ENCODE measurements around the gene CDK2.
"Not testable (repeated sequence)": the region's sequence is repeated elsewhere in the genome, so short reads cannot be mapped to it uniquely, and the experiment has no call there.

Gene CDK2

DNA sequence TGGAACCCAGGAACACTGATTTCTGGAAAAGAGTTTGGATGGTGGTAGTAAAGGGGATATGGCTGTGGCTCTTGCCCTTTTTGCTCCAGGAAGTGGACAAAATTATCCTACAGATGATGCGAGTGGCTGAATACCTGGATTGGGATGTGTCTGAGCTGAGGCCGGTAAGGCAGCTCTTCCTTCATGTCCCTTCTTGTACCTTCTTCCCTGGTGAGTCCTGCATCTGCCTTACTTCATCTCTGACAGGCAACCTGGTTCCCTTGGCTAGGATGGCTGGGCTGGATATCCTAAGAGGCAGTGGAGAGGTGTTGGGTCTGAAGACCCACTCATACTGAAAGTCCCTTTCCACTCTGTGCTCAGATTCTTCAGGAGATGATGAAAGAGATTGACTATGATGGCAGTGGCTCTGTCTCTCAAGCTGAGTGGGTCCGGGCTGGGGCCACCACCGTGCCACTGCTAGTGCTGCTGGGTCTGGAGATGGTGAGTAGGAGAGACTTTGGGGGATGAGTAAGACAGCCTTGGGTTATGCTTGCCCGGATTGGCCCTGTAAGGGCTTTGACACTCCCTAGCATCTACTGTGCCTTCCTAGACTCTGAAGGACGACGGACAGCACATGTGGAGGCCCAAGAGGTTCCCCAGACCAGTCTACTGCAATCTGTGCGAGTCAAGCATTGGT is 27.7 kb upstream of the CDK2 start:
- no peak for DNase-seq

DNA sequence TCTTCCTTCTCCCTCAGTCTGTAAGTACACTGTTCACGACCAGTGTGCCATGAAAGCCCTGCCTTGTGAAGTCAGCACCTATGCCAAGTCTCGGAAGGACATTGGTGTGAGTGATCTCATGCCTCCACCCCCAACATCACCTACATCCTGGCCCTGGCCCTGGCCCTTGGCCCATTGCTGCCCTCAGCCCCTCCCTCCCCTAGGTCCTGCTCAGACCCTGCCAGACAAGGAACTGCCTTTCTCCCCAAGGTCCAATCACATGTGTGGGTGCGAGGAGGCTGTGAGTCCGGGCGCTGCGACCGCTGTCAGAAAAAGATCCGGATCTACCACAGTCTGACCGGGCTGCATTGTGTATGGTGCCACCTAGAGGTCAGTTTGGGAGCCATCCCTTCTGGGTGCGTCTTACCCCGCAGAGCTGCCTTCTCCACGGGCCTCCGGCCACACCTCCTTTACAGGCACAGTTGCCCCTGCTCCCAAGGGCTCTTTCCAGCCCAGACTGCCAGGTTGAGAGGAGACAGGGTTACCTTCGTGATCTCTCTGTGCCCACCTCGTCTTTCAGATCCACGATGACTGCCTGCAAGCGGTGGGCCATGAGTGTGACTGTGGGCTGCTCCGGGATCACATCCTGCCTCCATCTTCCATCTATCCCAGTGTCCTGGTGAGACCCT is 26.4 kb upstream of the CDK2 start:
- peak; percentile 83 for DNase-seq

DNA sequence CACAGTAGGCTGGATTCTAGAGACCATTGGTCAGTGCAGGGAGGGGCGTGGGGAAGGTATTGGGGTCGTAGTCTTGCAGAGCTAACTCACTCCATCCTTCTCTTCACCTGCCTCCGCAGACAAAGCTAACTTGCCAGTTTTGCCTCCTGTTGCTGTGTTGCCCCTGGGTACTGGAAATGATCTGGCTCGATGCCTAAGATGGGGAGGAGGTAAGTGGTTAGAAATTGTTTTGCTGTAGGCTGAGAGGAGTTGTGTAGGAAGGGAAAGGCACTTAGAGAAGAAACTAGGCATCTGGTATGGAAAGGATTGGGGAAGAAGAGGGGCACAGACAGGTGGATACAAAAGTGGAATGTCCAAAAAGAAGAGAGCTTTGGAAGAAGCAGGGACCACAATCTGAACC is 24.6 kb upstream of the CDK2 start:
- no peak for DNase-seq

DNA sequence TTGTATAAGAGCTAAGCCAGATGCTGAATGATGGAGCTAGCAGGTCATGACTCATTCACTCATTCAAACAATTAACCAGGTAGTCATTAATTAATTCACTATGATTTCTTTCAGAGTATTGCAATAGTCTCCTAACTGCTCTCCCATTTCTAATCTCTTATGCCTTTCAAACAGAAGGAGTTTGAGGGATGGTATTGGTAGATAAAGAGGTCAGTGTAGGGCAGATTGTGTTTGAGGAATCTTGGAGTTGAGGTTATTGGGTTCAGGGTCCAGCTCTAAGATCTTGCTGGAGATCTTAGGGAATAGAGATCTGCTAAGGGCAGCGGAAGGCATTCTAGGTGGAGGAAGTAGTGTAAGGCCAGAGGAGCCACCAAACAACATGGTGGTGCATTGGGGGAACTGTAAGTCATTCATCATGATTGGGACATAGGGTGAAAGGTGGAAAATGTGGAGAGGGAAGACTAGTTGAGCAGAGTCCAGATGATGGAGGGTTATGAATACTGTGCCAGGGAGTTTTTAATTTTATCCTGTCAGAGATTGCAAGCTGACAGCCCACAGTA is 24.0 kb upstream of the CDK2 start:
- DNase-seq: no peak

DNA sequence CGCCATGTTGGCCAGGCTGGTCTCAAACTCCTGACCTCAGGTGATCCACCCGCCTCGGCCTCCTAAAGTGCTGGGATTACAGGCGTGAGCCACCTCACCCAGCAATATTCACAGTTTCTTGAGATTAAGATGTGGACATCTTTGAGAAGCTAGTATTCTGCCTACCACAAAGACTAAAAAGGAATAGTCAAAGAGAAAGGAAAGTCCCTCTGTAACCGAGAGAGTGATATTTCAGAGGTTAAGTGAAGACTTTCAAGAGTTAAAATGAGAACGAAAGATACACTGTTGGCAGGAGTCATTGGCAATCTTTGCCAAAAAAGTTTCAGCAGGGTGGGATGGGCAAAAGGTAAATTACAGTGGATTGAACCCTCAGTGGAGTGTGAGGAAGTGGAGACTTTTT is 20.1 kb upstream of the CDK2 start:
- DNase-seq: no peak

DNA sequence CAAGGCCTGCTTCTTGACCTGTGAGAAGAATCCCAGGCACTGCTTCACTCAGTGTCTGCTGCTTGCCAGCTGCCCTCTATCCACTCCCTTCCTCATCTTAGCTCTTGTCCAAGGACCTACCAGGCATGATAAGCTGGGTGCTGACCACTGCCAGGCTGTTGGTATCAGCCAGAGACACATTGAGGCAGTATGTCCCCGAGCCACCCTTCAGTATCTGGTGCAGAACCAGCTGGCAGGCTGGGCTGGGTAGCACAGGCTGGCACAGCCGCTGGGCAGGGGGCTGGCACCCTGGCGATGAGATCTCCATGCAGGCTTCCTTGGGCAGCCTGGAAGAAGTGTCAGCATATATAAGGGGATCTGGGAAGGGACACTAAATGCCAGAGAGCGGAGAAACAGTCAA is 11.3 kb upstream of the CDK2 start:
- DNase-seq: no peak

DNA sequence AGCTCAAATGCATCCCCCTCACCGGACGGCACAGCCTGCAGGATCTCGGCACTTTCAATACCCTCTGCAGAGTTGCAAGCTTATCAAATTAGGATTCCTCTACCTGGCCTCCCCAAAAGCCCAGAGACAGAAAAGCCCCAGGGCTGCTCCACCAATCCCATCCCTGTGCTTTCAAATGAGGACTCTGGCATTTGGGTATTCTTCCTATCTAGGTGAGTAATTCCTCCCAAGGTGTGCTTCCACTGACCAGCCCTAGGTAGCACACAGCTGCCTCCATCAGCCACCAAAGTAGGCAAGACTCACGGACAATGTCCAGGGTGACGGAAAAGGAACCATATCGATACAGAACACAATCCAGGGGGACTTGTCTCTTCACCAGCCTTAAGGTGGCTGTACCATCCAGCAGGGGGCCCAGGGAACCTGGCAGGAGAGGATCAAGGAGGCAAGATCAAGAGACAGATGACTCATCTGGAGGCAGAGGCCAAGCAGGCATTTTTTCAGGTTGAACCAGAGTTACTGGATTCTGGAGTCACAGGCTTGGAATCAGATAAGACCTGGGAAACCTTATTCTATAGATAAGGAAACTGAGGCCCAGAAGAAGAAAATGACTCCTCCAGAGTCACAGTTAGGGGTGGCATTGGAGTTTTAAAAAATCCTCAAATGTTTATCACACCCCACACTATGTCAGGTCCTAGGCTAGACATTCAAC is 10.7 kb upstream of the CDK2 start:
- DNase-seq: peak; percentile 36

DNA sequence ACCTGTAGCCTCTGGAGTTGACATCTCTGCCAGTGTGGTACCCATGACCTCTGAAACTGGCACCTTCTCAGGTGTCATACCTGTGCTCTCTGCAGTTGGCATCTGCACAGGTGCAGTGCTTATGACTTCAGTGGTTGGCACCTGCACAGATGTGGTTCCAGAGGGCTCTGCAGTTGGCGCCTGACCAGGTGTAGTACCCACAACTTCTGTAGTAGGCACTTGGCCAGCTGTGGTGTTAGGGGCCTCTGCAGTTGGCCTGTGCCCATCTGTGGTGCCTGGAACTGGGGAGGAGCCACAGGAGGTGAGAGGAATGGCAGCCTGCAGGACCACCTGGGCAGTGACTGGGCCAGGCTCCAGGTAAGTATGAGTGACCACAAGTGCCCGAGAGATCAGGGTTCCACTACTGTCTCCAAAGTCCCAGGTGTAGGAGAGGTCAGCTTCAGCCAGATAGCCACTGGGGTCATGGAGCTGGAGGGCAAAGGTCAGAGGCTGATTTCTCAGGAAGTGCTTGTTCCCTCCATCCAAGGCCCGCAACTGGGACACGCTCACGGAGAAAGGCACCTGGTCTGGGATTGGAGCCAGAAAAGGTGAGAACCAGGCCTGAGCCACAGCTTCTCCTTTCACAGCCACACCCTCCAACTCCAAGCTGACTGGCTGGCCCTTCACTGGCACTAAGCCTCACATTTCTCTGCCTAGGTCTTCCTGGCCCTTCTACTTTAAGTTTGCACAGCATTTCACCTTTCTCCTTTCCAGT is 9.3 kb upstream of the CDK2 start:
- DNase-seq: no peak

DNA sequence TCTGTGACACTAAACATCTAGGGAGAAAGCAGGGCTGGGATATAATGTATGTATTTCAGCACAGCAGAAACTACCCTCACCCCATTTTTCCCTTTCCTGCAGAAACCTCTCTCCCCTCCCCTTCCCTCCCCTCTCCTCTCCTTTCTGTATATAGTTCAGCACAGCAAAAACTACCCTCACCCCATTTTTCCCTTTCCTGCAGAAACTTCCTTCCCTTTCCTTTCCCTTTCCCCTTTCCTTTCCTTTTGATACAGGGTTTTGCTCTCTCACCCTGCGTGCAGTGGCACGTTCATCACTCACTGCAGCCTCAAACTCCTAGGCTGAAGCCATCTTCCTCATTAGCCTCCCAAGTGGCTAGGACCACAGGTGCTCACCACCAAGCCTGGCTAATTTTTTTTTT is 2.9 kb upstream of the CDK2 start:
- DNase-seq: no peak

DNA sequence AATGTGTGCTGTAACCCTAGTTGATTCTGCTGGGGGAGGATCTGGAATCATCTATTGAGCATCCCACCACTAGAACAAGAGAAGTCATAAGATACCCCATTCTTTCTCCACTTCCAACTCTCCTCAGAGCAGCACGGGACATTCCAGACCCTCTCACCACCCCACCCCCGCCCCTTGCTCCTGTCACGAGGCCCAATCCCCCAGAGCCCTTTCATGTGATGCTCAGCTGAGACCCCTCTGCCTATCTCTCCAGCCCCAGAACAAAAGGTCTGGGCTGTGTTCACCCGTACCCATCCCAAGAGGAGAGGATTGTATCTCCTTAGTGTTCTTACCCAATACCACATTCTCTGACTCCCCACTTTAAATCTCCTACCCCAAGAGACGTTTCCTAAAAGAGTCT is 1.4 kb upstream of the CDK2 start:
- DNase-seq: no peak

DNA sequence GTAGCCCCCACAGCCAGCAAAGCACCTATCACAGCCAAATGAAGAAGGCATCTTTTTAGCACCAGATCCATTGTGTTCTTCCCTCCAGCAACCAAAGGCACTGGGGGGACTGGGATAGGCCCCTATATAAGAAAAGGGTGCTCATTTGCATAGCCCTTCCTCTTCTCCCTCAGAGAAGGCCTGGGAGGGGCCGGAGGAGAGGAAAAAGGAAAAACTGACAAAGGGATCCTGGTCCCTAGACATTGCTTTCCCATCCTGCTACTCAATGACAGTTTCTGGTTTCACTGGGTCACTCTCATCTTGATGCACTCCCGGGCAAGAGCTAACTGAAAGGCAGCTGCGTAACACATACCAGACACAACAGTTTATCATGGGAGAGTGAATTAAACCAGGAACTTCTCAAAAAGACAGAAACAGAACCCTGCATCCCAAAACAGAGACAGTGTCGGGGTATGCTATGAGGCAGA is 656 bp upstream of the CDK2 start, which contains the start of gene PMEL:
TSS of gene PMEL (minus strand) at position 102 of the 467 bp plus-strand sequence. CDS start at position 71, 31 bp downstream.
- DNase-seq: no peak

DNA sequence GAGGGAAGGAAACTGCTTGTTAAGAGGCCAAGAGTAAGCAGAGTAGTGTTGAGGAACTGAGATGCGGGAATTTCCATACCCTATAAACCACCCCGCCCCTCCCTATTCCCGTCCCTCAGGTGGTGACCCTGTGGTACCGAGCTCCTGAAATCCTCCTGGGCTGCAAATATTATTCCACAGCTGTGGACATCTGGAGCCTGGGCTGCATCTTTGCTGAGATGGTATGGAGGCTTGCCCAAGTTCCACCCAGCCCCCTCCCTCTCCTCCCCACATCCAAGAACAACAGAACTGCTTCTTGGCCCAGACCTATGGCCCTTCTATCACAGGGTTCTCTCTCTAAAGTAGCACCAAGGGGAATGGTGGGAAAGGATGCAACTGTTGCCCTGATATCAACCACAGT is 2.7 kb downstream of the CDK2 start:
- no peak for DNase-seq

DNA sequence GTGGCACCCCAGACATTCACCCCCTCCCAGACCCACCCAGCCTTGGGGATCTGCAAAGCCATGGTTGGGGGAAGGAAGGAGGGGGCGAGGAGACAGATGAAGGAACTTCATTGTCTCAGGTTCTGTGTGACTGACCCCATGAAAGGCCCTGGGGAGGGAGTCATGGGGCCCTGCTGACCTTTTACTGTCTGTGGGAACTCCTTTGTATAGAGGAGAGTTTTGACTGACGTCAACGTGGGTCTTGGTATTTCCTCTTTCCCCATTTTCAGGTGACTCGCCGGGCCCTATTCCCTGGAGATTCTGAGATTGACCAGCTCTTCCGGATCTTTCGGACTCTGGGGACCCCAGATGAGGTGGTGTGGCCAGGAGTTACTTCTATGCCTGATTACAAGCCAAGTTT is 4.1 kb downstream of the CDK2 start:
- DNase-seq: no peak

DNA sequence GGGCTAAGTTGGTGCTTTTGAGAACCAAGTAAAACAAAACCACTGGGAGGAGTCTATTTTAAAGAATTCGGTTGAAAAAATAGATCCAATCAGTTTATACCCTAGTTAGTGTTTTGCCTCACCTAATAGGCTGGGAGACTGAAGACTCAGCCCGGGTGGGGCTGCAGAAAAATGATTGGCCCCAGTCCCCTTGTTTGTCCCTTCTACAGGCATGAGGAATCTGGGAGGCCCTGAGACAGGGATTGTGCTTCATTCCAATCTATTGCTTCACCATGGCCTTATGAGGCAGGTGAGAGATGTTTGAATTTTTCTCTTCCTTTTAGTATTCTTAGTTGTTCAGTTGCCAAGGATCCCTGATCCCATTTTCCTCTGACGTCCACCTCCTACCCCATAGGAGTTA is 5.4 kb downstream of the CDK2 start:
- no peak for DNase-seq

DNA sequence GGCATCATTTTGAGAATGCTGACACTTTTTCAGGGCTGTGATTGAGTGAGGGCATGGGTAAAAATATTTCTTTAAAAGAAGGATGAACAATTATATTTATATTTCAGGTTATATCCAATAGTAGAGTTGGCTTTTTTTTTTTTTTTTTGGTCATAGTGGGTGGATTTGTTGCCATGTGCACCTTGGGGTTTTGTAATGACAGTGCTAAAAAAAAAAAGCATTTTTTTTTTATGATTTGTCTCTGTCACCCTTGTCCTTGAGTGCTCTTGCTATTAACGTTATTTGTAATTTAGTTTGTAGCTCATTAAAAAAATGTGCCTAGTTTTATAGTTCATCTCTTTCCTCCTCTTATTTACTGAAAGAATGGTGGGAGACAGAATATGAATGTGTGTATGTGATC is 5.8 kb downstream of the CDK2 start:
- no peak for DNase-seq

DNA sequence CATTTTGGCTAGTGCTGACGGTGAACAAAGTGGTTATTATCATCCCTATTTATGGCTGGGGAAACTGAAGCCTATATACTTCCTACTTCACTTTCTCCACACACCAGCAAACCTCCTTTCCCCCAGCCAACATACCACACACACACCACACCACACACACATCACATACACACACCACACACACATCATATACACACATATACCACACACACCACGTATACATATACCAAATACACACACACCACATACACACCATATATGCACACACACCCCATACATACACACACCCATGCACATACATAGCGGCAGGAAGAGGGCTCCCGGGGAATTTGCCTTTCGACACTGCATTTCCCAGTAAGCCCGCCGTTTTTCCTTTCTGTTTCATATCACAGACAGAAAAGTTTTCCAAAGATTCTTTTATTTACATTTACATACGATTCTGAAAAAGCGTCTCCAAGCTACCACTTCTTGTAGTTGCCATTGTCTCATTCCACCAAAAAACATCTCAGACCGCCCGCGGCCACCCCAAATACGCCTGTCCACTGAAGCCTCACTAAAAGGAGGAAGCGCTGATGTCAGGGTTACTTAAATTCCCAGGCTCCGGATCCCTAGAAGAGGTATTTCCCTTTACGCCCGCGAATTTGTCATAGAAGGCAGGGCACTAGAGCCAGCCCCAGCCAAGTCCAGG is 6.4 kb downstream of the CDK2 start:
- DNase-seq: peak; percentile 37

DNA sequence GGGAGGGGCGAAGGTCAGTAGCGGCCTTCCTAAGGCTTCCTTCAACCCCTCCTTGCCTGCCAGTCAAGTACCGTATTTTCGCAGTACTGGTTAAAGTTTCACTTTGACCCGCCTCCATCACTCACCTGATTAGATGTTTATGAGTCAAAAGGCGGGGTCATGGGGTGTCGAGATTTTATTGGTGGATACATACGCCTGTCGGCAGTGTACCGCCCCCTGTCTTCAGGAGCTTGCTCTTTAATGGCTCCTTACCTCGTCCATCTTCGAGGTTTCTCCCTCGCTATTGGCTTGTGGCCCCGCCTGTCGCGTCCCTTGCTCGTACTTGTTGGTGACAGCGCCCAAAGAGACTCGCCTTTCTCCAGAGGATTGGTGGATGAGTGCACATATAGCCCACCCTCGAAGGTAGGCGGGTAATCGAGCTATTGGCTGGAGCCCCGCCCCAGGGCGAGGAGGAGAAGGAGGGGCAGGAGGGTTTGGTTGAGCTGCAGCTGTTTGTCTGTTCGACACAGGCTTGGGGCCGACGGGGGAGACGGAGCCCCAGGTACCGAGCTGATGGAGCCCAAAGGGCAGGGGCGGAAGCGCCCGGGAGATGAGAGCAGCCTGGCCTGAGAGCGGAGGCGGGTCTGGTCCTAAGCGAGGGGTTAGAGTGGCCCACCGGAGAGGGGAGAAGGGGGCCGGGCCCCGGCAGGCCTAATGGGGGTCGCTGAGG is 7.1 kb downstream of the CDK2 start, which contains the start of gene RAB5B:
TSS of gene RAB5B (plus strand) at position 480 of the 709 bp plus-strand sequence. CDS start 12,883 bp downstream, outside the sequence.
- peak; percentile 100 for DNase-seq

DNA sequence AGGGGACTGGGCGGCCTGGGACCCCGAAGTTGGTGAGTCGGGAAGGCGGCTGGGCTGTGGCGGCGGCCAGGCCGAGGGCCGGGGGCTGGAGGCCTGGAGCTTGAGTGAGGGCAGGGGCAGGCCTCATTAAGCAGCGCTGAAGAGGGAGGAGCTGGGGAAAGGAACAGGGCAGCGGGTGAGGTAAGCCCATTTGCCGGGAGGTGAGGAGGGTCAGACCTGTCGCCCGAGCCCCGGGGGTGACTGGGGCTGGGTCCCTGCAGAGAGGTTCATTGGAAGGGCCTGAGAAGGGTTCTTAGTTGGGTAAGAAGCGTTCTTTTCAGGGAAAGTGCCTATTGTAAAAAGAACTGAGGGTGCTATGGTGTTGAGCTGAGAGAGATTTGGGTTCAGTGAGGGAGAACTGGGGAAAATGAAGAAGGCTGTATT is 7.7 kb downstream of the CDK2 start:
- no peak for DNase-seq

DNA sequence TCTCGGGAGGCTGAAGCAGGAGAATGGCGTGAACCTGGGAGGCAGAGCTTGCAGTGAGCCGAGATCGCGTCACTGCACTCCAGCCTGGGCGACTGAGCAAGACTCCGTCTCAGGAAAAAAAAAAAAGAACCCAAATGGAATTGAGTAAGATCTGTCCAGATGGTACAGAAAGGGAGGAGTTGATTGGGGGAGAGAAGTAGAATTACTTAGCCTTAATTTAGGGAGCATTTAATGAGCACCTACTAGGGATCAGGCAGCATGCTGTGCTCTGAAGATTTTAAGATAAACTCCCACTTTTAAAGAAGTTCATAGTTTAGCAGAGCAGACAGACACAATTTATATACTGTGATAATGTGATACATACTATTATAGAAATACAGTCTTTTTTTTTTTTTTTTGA is 11.8 kb downstream of the CDK2 start:
- DNase-seq: no peak

DNA sequence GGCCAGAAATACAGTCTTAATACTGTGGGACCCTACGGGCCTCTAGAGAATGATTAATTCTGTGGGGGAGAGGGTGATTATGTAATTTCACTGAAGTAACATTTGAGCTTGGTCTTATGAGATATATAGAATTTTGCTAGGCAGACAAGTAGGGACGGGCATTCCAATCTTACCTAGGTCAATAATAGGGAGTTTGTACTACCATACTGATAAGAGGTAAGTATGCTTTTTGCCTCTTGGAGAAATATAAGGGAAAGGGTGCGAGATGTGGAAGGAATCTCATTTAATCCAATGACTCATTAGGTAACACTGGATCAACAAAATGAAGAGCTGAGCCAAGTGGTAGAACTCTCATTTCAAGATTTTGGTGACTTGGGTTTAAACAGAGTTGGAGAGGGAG is 12.4 kb downstream of the CDK2 start:
- no peak for DNase-seq

DNA sequence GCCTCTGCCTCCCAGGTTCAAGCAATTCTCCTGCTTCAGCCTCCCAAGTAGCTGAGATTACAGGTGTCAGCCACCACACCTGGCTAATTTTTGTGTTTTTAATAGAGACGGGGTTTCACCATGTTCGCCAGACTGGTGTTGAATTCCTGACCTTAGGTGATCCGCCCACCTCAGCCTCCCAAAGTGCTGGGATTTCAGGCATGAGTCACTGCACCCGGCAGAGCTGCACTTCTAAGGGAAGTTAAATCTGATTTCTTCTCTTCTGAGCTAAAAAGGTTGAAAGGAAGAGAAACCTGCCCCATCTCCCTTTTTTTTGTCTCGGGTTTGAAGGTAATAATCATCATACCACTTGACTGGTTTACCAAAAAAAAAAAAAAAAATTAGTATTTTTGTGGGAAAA is 15.3 kb downstream of the CDK2 start:
- not testable (repeated sequence) for DNase-seq
